ENCODE measurements around the gene OSBPL8. TPM values are rescaled to one million over a fixed set of nuclear protein-coding genes. Genes with fewer than 3 reads are reported as not detected.
A peak's percentile ranks its signal among the peaks of the same experiment; 100 is the strongest.

The OSBPL8 gene
- total RNA-seq, 2 donors from 2014 or later: 21.8 to 33.3 TPM

DNA sequence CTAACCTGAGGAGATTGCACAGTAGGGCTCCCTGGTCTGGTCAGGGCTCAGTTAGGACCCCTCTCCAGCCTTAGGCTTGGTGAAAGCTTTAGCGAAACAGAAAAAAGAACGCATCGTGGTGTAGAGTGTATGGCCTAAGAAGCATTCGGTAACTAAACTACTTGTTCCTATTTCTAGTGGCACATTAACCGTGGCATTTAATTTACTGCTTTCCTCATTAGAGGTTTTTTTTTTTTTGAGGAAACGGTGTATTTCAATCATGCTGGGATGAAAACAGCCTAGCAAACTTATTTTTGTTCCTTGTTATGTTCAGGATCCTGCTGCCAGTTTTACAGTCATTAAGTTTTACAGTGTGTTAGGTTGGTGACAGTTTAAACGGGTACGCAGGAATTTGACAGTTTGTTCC lies 518 bp upstream of the OSBPL8 start:
- intact Hi-C loops (cut with DNase I, micrococcal nuclease): no loop called here

GRCh38 chr12:76558684-76559399 lies 729 bp downstream of the OSBPL8 start:
- ATAC-seq: peak; percentile 67
- peak; percentile 59 to 73 for DNase-seq
- intact Hi-C loops (cut with DNase I, micrococcal nuclease): no loop called here

More for the DNA sequence above, 518 bp upstream of the OSBPL8 start:
- ATAC-seq (no peak), DNase-seq (no peak)

DNA sequence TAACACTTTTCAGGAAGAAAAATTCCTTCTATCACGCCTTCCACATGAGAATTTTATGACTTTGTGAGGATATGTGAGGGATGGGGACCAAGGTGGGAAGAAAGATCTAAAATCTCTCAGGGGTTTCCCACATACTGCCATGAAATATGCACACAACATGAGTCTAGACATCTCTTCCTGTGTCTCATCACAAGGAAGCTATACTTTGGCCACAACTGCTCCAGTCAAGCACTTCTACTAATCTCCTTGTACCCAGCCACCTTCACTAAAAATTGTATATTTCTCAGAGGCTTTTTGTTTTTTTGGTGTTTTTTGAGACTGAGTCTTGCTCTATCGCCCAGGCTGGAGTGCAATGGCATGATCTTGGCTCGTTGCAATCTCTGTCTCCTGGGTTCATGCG lies 3.2 kb downstream of the OSBPL8 start:
- ATAC-seq: no peak
- intact Hi-C loops (cut with DNase I, micrococcal nuclease): no loop called here
- DNase-seq: no peak

DNA sequence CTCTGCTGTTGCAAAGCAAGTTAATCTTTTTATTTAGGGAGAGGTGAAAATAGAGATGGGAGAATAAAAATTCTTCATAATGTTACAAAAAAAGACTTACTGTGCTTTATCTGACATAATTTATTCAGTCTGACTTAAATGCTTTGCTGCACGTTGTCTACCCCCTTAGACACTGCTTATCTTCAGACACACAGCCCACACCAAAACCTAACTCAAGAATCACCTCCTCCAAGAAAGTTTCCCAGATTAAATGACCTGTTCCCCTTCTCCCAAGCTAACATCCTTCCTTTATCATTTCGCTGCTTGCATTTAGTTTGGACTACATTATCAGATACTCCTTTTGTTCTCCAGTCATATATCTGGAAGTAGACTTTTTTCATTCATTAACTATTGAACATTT lies 3.8 kb downstream of the OSBPL8 start:
- DNase-seq (no peak), ATAC-seq (no peak)
- intact Hi-C loops (cut with DNase I, micrococcal nuclease): no loop called here

DNA sequence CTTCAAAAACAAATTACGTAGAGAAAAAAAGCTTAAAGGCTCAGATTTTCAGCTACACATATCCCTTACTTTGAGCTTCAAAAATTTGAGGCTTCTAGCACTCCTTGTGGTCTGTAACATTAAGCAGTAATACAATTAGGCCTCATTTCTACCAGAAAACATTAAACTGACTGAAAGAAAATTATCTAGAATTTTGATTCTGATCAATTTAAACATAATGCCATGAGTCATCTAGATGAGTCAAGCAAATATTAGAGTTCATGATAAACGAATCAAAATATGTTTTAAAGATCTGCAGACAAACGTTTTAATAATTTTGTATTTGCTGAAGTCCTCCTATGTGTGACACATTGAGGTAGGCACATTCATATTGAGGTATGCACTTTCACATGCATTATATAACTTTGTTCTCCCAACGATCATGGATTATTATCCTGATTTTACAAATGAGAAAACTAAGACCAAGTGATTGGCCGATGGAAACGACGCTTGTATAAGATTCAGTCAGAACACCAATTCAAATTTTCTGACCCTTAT lies 4.3 kb downstream of the OSBPL8 start:
- ATAC-seq: no peak
- intact Hi-C loops (cut with DNase I, micrococcal nuclease): no loop called here
- DNase-seq: no peak

DNA sequence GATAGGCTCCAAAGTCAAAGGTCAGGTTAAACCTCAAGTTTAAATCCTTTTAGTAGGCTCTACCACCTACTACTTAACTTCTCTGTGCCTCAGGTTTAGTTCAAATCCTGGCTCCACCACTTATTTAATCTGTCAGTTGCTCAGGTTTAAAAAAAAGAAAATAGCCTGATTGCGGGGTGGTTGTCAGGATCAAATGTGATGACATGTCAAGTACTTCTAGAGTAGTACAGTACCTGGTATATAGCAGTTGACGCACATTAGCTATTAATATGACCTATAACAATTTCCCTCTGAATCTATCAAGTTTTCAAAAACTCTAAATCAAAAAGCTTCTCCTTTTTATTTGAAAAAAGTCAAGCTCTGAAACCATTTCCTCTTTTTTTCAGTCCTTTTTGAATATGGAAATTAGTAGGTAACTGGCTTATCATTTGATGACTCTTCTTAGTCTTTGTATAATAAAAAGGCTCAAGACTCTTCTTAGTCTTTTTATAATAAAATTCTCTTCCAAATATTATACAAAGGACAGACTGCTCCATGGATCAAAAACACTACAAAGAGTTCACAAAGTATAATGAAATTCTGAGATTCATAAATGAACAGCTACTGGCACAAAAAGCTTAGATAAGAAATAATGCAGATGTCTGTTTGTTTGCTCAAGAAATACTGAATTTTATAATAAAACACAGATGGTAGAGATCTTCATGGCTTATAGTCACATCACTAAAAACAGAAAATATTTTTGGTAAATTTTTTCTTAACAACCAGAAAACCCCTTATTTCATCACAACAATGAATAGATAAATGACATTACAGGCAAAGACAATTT lies 5.0 kb downstream of the OSBPL8 start:
- intact Hi-C loops (cut with DNase I, micrococcal nuclease): no loop called here
- DNase-seq: no peak
- ATAC-seq: no peak

DNA sequence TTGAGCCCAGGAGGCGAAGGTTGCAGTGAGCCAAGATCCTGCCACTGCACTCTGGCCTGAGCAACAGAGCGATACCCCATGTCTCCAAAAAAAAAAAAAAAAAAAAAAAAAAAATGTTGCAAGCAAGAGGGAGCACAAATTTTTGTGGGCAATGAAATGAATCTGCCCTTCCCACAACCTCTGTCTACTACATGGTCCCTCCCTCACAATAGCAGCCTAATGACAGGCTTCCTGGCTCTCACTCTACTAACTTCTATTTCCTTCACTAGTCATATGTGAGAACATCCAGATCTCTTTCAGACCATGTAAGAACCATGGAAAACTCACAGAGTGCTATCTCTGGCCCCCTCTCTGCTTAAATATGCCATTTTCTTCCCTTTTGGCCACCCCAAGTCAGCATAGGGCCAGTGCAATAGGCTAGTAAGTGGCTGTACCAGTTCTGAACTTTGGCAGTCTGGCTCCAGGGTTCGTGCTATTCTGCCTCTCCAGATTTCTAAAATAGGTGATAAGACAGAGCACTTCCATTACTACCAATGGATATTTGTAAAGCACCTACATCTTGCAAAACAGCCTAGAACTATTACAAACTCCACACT lies 7.1 kb downstream of the OSBPL8 start:
- DNase-seq (no peak), ATAC-seq (no peak)
- intact Hi-C loops (cut with DNase I, micrococcal nuclease): no loop called here

DNA sequence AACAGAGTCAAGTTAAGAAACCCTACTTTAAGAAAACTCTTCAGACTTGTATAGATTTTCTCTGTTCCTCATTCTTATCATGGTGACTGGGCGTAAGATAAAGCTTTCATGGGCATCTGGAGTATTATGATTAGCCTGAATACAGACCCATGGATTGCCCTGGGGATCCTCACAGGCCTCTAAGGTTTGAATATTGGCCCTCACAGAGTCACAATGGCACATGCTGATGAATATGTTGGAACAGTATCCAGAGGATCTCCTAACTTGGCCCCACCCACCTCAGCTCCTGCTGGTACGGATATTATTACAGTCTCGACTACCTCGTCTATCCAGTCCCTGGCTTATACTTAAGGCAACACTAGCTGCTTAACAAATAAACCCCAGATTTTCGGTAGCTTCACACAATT lies 8.1 kb downstream of the OSBPL8 start:
- intact Hi-C loops (cut with DNase I, micrococcal nuclease): no loop called here
- ATAC-seq (no peak), DNase-seq (no peak)

- ATAC-seq (no peak), DNase-seq (no peak)
- intact Hi-C loops (cut with DNase I, micrococcal nuclease): no loop called here
These were observed 10.4 kb downstream of the OSBPL8 start for GRCh38 chr12:76549131-76549530.

GRCh38 chr12:76548222-76548837 lies 11.2 kb downstream of the OSBPL8 start:
- no peak for DNase-seq
- intact Hi-C loops (cut with DNase I, micrococcal nuclease): no loop called here
- peak; percentile 85 for ATAC-seq

DNA sequence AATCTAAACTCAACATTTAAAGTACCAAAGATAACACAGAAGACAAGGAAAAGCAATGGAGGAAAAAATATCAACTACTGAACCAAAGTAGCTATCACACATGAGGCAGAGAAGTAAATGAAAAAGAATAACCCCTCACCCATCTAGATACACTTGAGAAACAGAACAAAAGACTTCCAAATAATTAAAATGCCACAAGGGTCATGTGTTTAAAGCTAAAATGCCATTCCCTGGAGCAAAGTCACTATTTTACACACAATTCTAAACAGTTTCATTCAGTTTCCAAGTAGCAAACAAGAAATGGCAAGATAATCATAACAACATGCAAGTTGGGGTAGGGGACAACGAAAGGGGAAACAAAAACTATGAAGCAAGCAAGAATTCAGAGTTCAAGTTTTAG lies 12.0 kb downstream of the OSBPL8 start:
- no peak for ATAC-seq

DNA sequence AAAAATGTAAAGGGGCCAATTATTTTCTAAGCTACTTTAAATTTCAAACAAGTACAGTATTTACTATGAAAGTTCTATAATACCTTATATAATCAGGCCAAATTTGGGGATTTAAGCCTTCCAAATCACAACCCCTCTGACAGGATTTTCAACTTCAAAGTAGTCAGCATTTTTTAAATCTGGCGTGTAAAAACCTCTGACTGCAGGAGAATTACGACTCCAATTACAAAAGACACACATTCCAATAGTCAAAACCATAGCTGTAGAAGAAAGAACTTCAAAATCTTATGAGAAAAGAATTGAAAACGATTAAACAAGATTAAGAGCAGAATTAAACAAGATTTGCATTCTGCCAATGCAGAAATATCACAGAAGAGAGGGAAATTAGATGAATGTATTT lies 12.7 kb downstream of the OSBPL8 start:
- DNase-seq: no peak
- intact Hi-C loops (cut with DNase I, micrococcal nuclease): no loop called here
- ATAC-seq: no peak

More for the DNA sequence above, 12.0 kb downstream of the OSBPL8 start:
- intact Hi-C loops (cut with DNase I, micrococcal nuclease): no loop called here
- no peak for DNase-seq

DNA sequence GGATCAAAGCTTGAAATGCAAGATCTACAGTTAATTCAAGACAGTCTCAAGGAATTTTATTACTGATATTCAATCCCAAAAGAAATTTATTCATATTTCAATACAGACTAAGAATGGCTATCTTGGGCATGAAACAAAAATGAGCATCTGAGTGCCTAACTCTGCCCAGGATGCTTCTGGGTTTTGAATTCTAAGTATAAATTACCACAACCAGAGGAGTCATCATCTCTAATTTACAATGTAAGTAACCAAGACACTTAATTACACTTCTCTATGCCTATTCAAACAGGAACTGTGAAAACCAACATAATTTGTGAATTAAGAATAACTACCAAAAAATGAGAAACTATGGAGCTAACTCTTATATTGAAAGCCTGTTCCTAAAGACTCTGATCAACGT lies 14.1 kb downstream of the OSBPL8 start:
- intact Hi-C loops (cut with DNase I, micrococcal nuclease): no loop called here
- ATAC-seq (no peak), DNase-seq (no peak)

- intact Hi-C loops (cut with DNase I, micrococcal nuclease): no loop called here
- ATAC-seq (no peak), DNase-seq (no peak)
These were observed 14.8 kb downstream of the OSBPL8 start for GRCh38 chr12:76544601-76545261.

- ATAC-seq: no peak
- intact Hi-C loops (cut with DNase I, micrococcal nuclease): no loop called here
- no peak for DNase-seq
These were observed 15.7 kb downstream of the OSBPL8 start for GRCh38 chr12:76543813-76544347.

DNA sequence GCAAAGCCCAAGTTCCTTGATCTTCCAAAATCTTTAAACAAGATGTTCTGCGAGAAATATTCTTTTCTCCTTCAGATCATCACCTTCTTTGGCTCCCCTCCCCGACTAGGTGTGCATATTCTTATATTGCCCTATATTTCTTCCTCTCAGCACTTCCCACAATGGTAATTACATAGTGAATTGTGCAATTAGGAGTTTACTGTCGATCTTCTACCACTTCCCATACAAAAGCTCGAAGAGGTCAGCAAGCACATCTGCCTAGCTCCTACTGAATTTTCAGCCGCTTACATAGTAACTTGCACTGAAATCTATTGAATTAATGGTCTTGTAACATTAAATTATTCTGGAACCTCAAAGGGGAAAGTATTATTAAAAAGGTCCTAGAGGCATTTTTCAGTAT lies 16.7 kb downstream of the OSBPL8 start:
- no peak for DNase-seq
- intact Hi-C loops (cut with DNase I, micrococcal nuclease): no loop called here
- ATAC-seq: peak; percentile 79

GRCh38 chr12:76539727-76540126 lies 19.8 kb downstream of the OSBPL8 start:
- DNase-seq: no peak
- intact Hi-C loops (cut with DNase I, micrococcal nuclease): no loop called here
- no peak for ATAC-seq

DNA sequence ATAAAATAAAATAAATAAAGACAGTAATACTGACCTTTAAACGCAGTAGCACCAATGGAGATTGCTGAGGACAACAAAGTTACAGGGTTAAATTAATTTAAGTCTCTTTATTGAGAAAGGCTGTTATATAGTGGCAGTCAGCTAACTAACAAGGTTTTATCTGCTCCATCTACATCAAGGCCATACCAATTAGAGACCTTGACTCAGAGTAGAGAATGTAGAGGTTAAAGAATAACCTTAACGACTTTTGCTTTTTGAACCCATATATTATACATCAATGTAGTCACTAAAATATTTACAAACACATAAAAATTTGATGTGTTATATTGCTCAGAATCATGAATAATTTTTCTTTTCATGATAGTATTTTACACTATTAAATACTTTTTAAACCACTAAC lies 21.6 kb downstream of the OSBPL8 start:
- peak; percentile 70 for ATAC-seq
- intact Hi-C loops (cut with DNase I, micrococcal nuclease): no loop called here
- DNase-seq: no peak

GRCh38 chr12:76536546-76536945 lies 23.0 kb downstream of the OSBPL8 start:
- no peak for ATAC-seq
- DNase-seq: no peak
- intact Hi-C loops (cut with DNase I, micrococcal nuclease): no loop called here
